Vagina (tissue), 2 donors: ENCODE data around the gene GCKR. TPM values are rescaled to one million over a fixed set of nuclear protein-coding genes. Genes with fewer than 3 reads are reported as not detected.

Source experiments
- DNase-seq, 2 donors: peaks; one replicate each; pipeline ENCODE4 v3.0.0-alpha.2; 2017; ENCODE audit errors: extremely low spot score in 2 of 2
- H3K27ac ChIP-seq: fragments of 200-600 bp; sonication (generic); one replicate; pipeline ENCODE4 v1.5.1; 2019
- H3K27me3 ChIP-seq: fragments of 200-600 bp; sonication (generic); one replicate; pipeline ENCODE4 v1.5.1; 2019
- H3K36me3 ChIP-seq, 2 donors: fragments of 200-600 bp; sonication (generic); one replicate each; pipeline ENCODE4 v1.5.1; 2017 to 2019
- H3K4me1 ChIP-seq: fragments of 200-600 bp; sonication (generic); one replicate; pipeline ENCODE4 v1.5.1; 2019
- H3K4me3 ChIP-seq, 2 donors: fragments of 200-600 bp; sonication (generic); 1 replicate in 1 of 2; 2 replicates in 1 of 2; pipeline ENCODE4 v1.5.1; 2016 to 2019
- H3K9me3 ChIP-seq: fragments of 200-600 bp; sonication (generic); one replicate; pipeline ENCODE4 v1.5.1; 2019
- POLR2A ChIP-seq, 2 donors: fragments of 450-650 bp; IDR thresholded peaks; one replicate each; pipeline ENCODE4 v1.6.1; 2017; ENCODE audit warnings: antibody characterized with exemption in 2 of 2, mild to moderate bottlenecking in 2 of 2, moderate library complexity in 2 of 2
- POLR2AphosphoS5 ChIP-seq, 2 donors: sonication (generic); formaldehyde crosslinking; IDR thresholded peaks; one replicate each; pipeline ENCODE4 v1.9.0; 2017; ENCODE audit warnings: antibody characterized with exemption in 2 of 2, mild to moderate bottlenecking in 2 of 2, low read depth in 1 of 2; ENCODE audit not compliant: insufficient read depth in 1 of 2
- intact Hi-C: fragments of 100-400 bp; cut with DNase I; formaldehyde crosslinking; loops from one replicate; pipeline ENCODE4 v1.15.1; 2023
- total RNA-seq: library from RNA; depleted of rRNA; stranded (reverse); fragments of >200 nt; gene quantifications from one replicate; pipeline ENCODE4 v1.2.3, GENCODE V29; 2016
- TF ChIP-seq, protein P1 (sequence below), 3 experiments: fragments of 450-650 bp in 2 of 3; fragments of 200-600 bp in 1 of 3; sonication (generic) in 1 of 3; IDR thresholded peaks; one replicate each; pipeline ENCODE4 v1.5.1; 2017 to 2019; ENCODE audit warnings: antibody characterized with exemption in 3 of 3, mild to moderate bottlenecking in 2 of 3, moderate library complexity in 2 of 3

Gene GCKR
- total RNA-seq, 1 donor from 2014 or later = 0.98 TPM

- no peaks in the 10 kb centered on the region for H3K36me3 ChIP-seq
- peaks cover 15% of the 10 kb centered on the region for H3K4me1 ChIP-seq
- no peak for DNase-seq
- intact Hi-C loops = no loop called here
- TF ChIP-seq POLR2AphosphoS5 (IDR thresholded peaks at IDR 0.05; ENCODE audit: insufficient read depth in 1 of 2, low read depth in 1 of 2) (no peak), POLR2A (IDR thresholded peaks at IDR 0.05) (no peak)
- TF ChIP-seq, protein P1, sequence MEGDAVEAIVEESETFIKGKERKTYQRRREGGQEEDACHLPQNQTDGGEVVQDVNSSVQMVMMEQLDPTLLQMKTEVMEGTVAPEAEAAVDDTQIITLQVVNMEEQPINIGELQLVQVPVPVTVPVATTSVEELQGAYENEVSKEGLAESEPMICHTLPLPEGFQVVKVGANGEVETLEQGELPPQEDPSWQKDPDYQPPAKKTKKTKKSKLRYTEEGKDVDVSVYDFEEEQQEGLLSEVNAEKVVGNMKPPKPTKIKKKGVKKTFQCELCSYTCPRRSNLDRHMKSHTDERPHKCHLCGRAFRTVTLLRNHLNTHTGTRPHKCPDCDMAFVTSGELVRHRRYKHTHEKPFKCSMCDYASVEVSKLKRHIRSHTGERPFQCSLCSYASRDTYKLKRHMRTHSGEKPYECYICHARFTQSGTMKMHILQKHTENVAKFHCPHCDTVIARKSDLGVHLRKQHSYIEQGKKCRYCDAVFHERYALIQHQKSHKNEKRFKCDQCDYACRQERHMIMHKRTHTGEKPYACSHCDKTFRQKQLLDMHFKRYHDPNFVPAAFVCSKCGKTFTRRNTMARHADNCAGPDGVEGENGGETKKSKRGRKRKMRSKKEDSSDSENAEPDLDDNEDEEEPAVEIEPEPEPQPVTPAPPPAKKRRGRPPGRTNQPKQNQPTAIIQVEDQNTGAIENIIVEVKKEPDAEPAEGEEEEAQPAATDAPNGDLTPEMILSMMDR (IDR thresholded peaks at IDR 0.05) = no peak
- H3K27me3 ChIP-seq = no peaks in the 10 kb centered on the region
- no peak overlapping the region for H3K4me3 ChIP-seq
- H3K9me3 ChIP-seq = no peaks in the 10 kb centered on the region
- no peak overlapping the region for H3K27ac ChIP-seq
These were observed 741 bp upstream of the GCKR start for GRCh38 chr2:27495840-27496356.

DNA sequence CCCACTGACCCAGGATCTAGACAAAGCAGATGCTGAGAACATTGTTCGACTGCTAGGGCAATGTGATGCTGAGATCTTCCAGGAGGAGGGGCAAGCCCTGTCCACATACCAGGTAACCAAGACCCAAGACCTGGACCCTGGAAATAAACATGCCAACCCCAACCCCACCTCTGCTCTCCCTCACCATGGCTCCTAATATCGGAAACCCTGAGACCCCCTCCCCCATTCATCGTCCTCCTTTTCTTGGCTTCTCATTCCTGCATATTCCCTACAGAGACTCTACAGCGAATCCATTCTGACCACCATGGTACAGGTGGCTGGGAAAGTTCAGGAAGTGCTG, 619 bp downstream of the GCKR start:
- TF ChIP-seq, protein P1 (IDR thresholded peaks at IDR 0.05) = no peak
- TF ChIP-seq POLR2AphosphoS5 (IDR thresholded peaks at IDR 0.05; ENCODE audit: insufficient read depth in 1 of 2, low read depth in 1 of 2) (no peak), POLR2A (IDR thresholded peaks at IDR 0.05) (no peak)
- no peaks in the 10 kb centered on the region for H3K36me3 ChIP-seq
- intact Hi-C loops = no loop called here
- DNase-seq = no peak
- H3K4me3 ChIP-seq = no peak overlapping the region
- H3K9me3 ChIP-seq = no peaks in the 10 kb centered on the region
- H3K4me1 ChIP-seq = peaks cover 15% of the 10 kb centered on the region
- no peaks in the 10 kb centered on the region for H3K27me3 ChIP-seq
- H3K27ac ChIP-seq = no peak overlapping the region

DNA sequence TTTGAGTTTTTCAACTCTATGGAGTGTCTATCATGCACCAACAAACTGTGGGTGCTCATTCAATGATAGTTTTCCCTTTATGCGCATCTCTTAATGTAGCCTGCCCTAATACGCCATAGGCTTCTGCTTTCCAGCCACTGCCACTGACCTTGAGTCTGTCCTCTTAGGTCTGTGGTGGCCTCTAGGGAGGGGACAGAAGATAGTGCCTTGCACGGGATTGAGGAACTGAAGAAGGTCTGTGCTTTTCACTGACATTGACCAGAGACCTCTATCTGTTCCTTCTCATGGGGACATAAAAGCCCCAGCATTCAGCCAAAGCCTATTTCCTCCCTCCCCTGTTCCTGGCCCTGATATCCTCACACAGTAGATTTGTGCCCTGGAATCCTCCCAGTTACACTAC, 2.3 kb downstream of the GCKR start:
- DNase-seq = no peak
- Histone ChIP-seq H3K27ac (no peak overlapping the region), H3K36me3 (no peaks in the 10 kb centered on the region), H3K4me1 (peaks cover 14% of the 10 kb centered on the region), H3K4me3 (no peak overlapping the region), H3K9me3 (no peaks in the 10 kb centered on the region), H3K27me3 (no peaks in the 10 kb centered on the region)
- TF ChIP-seq POLR2AphosphoS5 (IDR thresholded peaks at IDR 0.05; ENCODE audit: insufficient read depth in 1 of 2, low read depth in 1 of 2) (no peak), POLR2A (IDR thresholded peaks at IDR 0.05) (no peak)
- TF ChIP-seq, protein P1 (IDR thresholded peaks at IDR 0.05) = no peak
- intact Hi-C loops = no loop called here

GRCh38 chr2:27501042-27501441, 4.4 kb downstream of the GCKR start:
- Histone ChIP-seq H3K4me3 (no peak overlapping the region), H3K9me3 (no peaks in the 10 kb centered on the region), H3K36me3 (no peaks in the 10 kb centered on the region), H3K4me1 (no peaks in the 10 kb centered on the region), H3K27ac (no peak overlapping the region), H3K27me3 (no peaks in the 10 kb centered on the region)
- TF ChIP-seq POLR2AphosphoS5 (IDR thresholded peaks at IDR 0.05; ENCODE audit: insufficient read depth in 1 of 2, low read depth in 1 of 2) (no peak), POLR2A (IDR thresholded peaks at IDR 0.05) (no peak)
- TF ChIP-seq, protein P1 (IDR thresholded peaks at IDR 0.05) = no peak
- DNase-seq = no peak
- intact Hi-C loops = no loop called here

GRCh38 chr2:27502142-27502541, 5.5 kb downstream of the GCKR start:
- Histone ChIP-seq H3K27ac (no peak overlapping the region), H3K4me3 (no peak overlapping the region), H3K4me1 (no peaks in the 10 kb centered on the region), H3K27me3 (no peaks in the 10 kb centered on the region), H3K36me3 (no peaks in the 10 kb centered on the region), H3K9me3 (no peaks in the 10 kb centered on the region)
- intact Hi-C loops = no loop called here
- TF ChIP-seq, protein P1 (IDR thresholded peaks at IDR 0.05) = no peak
- TF ChIP-seq POLR2A (IDR thresholded peaks at IDR 0.05) = no peak
- TF ChIP-seq POLR2AphosphoS5 (IDR thresholded peaks at IDR 0.05; ENCODE audit: insufficient read depth in 1 of 2, low read depth in 1 of 2) = no peak
- no peak for DNase-seq
